Measurements from ENCODE around the gene DDX23.

GRCh38 chr12:48781750-48782456 lies 70.1 kb downstream of the DDX23 start:
- TF ChIP-seq CTCF (IDR thresholded peaks at IDR 0.05) (no peak), ZNF416 (CRISPR knock-in tag; IDR thresholded peaks at IDR 0.05) (no peak), SMAD3 (CRISPR knock-in tag; IDR thresholded peaks at IDR 0.05; ENCODE audit: borderline replicate concordance) (no peak), PRDM15 (CRISPR knock-in tag; IDR thresholded peaks at IDR 0.05) (no peak), FOXP4 (CRISPR knock-in tag; IDR thresholded peaks at IDR 0.05) (no peak), KAT7 (CRISPR knock-in tag; IDR thresholded peaks at IDR 0.05; ENCODE audit: borderline replicate concordance) (no peak), NR2C2 (CRISPR knock-in tag; IDR thresholded peaks at IDR 0.05) (no peak), ATF2 (CRISPR knock-in tag; IDR thresholded peaks at IDR 0.05; ENCODE audit: borderline replicate concordance, low read depth) (no peak), ZNF138 (CRISPR knock-in tag; conservative IDR thresholded peaks at IDR 0.05) (no peak), TP53 (CRISPR knock-in tag; IDR thresholded peaks at IDR 0.05) (no peak)

Data from WTC11 (cell line).